Sigmoid colon (tissue), 7 donors: Measurements from ENCODE around the gene MED13L. TPM values are rescaled to one million over a fixed set of nuclear protein-coding genes. Genes with fewer than 3 reads are reported as not detected.

Source experiments
- DNase-seq: peaks from one replicate; pipeline ENCODE4 v3.0.0-alpha.2; 2019
- H3K27ac ChIP-seq, 4 donors: fragments of 200-600 bp; sonication (generic); one replicate each; pipeline ENCODE4 v1.5.1; 2016 to 2019; ENCODE audit warnings: mild to moderate bottlenecking in 1 of 4
- H3K27me3 ChIP-seq, 3 donors: fragments of 200-600 bp; sonication (generic); one replicate each; pipeline ENCODE4 v1.5.1; 2019; ENCODE audit warnings: mild to moderate bottlenecking in 1 of 3
- H3K36me3 ChIP-seq, 4 donors: fragments of 200-600 bp; sonication (generic); one replicate each; pipeline ENCODE4 v1.5.1; 2016 to 2019
- H3K4me1 ChIP-seq, 4 donors: fragments of 200-600 bp; sonication (generic); one replicate each; pipeline ENCODE4 v1.5.1; 2017 to 2019
- H3K4me3 ChIP-seq, 4 donors: fragments of 200-600 bp; sonication (generic); one replicate each; pipeline ENCODE4 v1.5.1; 2017 to 2019; ENCODE audit warnings: mild to moderate bottlenecking in 2 of 4, moderate library complexity in 1 of 4
- H3K9me3 ChIP-seq, 4 donors: fragments of 200-600 bp in 3 of 4; sonication (generic) in 3 of 4; one replicate each; pipeline versions ENCODE4 v1.5.1 to v1.6.1; 2013 to 2019
- CTCF ChIP-seq, 4 experiments: fragments of 450-650 bp in 3 of 4; fragments of 200-600 bp in 1 of 4; IDR thresholded peaks; one replicate each; pipeline ENCODE4 v1.5.1; 2016 to 2019; ENCODE audit warnings: antibody characterized with exemption in 4 of 4, mild to moderate bottlenecking in 3 of 4, moderate library complexity in 2 of 4
- EP300 ChIP-seq, 4 donors: sonication (generic); formaldehyde crosslinking; IDR thresholded peaks; one replicate each; pipeline ENCODE4 v1.6.1; 2017; ENCODE audit warnings: antibody characterized with exemption in 4 of 4
- POLR2A ChIP-seq, 2 donors: fragments of 450-650 bp; IDR thresholded peaks; one replicate each; pipeline ENCODE4 v1.6.1; 2016; ENCODE audit warnings: antibody characterized with exemption in 2 of 2, mild to moderate bottlenecking in 2 of 2, moderate library complexity in 2 of 2
- POLR2AphosphoS5 ChIP-seq, 4 donors: sonication (generic); formaldehyde crosslinking; IDR thresholded peaks; one replicate each; pipeline ENCODE4 v1.6.1; 2017; ENCODE audit warnings: antibody characterized with exemption in 4 of 4
- WGBS, 2 donors: extraction: QIAGEN DNeasy Blood & Tissue Kit; methylation state at CpG; one replicate each; pipeline ENCODE4 v1.1.7; 2013; 5-methylcytosine and 5-hydroxymethylcytosine counted together
- intact Hi-C: fragments of 100-400 bp; cut with DNase I; formaldehyde crosslinking; loops from one replicate; pipeline ENCODE4 v1.15.1; 2023
- polyA plus RNA-seq, 3 donors: library from polyadenylated mRNA; stranded (reverse); fragments of 200-250 nt; gene quantifications; one replicate each; pipeline ENCODE4 v1.2.3, GENCODE V29; 2013
- total RNA-seq, 4 donors: library from RNA; depleted of rRNA; stranded (reverse); fragments of >200 nt; gene quantifications; one replicate each; pipeline ENCODE4 v1.1.0, GENCODE V29; 2016
- donor health status: healthy with polysubstance abuse.
- donor health status: Bipolar disorder and iron deficiency.
- donor health status: healthy.

The MED13L gene
- total and polyA plus RNA-seq, 7 donors = 12.5 to 246 (median 151) TPM

- intact Hi-C loops = no loop called here
Measured at GRCh38 chr12:116141110-116141832, 136.2 kb downstream of the MED13L start.

GRCh38 chr12:116140529-116140928 is 137.0 kb downstream of the MED13L start:
- intact Hi-C loops = no loop called here

More at GRCh38 chr12:116141110-116141832, 136.2 kb downstream of the MED13L start:
- H3K4me3 ChIP-seq = no peak overlapping the region
- no peaks in the 10 kb centered on the region for H3K27me3 ChIP-seq
- no peak for DNase-seq
- TF ChIP-seq CTCF (IDR thresholded peaks at IDR 0.05) (no peak), POLR2AphosphoS5 (IDR thresholded peaks at IDR 0.05) (no peak), EP300 (IDR thresholded peaks at IDR 0.05) (no peak), POLR2A (IDR thresholded peaks at IDR 0.05) (no peak)
- H3K27ac ChIP-seq = peak overlapping the region in 1 of 4 donors; percentile 20
- H3K36me3 ChIP-seq = no peaks in the 10 kb centered on the region
- no peaks in the 10 kb centered on the region for H3K9me3 ChIP-seq
- 81 to 82% methylated on average over 4 of the region's 4 CpGs for WGBS, 2 donors
- H3K4me1 ChIP-seq = peaks cover 0 to 88% (median 83%) of the 10 kb centered on the region in 4 donors

GRCh38 chr12:116138781-116139180 is 138.7 kb downstream of the MED13L start:
- peaks cover 0 to 98% (median 94%) of the 10 kb centered on the region in 4 donors for H3K4me1 ChIP-seq
- TF ChIP-seq POLR2A (IDR thresholded peaks at IDR 0.05) (no peak), EP300 (IDR thresholded peaks at IDR 0.05) (no peak), POLR2AphosphoS5 (IDR thresholded peaks at IDR 0.05) (no peak), CTCF (IDR thresholded peaks at IDR 0.05) (no peak)

More at GRCh38 chr12:116140529-116140928, 137.0 kb downstream of the MED13L start:
- DNase-seq = no peak
- H3K9me3 ChIP-seq = no peaks in the 10 kb centered on the region
- no peak overlapping the region for H3K4me3 ChIP-seq
- WGBS, 2 donors = 89 to 90% methylated on average over 4 of the region's 4 CpGs
- TF ChIP-seq POLR2AphosphoS5 (IDR thresholded peaks at IDR 0.05) (no peak), CTCF (IDR thresholded peaks at IDR 0.05) (no peak), POLR2A (IDR thresholded peaks at IDR 0.05) (no peak), EP300 (IDR thresholded peaks at IDR 0.05) (no peak)
- no peaks in the 10 kb centered on the region for H3K36me3 ChIP-seq
- H3K4me1 ChIP-seq = peaks cover 0 to 96% (median 91%) of the 10 kb centered on the region in 4 donors
- no peaks in the 10 kb centered on the region for H3K27me3 ChIP-seq
- H3K27ac ChIP-seq = no peak overlapping the region

GRCh38 chr12:116138364-116138763 is 139.1 kb downstream of the MED13L start:
- intact Hi-C loops = no loop called here
- WGBS, 2 donors = 79 to 89% methylated on average over 2 of the region's 2 CpGs
- Histone ChIP-seq H3K27me3 (no peaks in the 10 kb centered on the region), H3K4me3 (no peak overlapping the region), H3K36me3 (no peaks in the 10 kb centered on the region), H3K27ac (peak overlapping the region in 3 of 4 donors; percentile 2 to 52 (median 3)), H3K9me3 (no peaks in the 10 kb centered on the region), H3K4me1 (peaks cover 0 to 98% (median 94%) of the 10 kb centered on the region in 4 donors)
- TF ChIP-seq CTCF (IDR thresholded peaks at IDR 0.05) (no peak), POLR2AphosphoS5 (IDR thresholded peaks at IDR 0.05) (peak in 1 of 4 donors; percentile 6)
- no peak for DNase-seq

More at GRCh38 chr12:116138781-116139180, 138.7 kb downstream of the MED13L start:
- no peak for DNase-seq
- intact Hi-C loops = no loop called here
- Histone ChIP-seq H3K9me3 (no peaks in the 10 kb centered on the region), H3K27ac (peak overlapping the region in 1 of 4 donors; percentile 52), H3K27me3 (no peaks in the 10 kb centered on the region), H3K36me3 (no peaks in the 10 kb centered on the region), H3K4me3 (no peak overlapping the region)
